ENCODE results near the gene TOP2A.

The TOP2A gene

DNA sequence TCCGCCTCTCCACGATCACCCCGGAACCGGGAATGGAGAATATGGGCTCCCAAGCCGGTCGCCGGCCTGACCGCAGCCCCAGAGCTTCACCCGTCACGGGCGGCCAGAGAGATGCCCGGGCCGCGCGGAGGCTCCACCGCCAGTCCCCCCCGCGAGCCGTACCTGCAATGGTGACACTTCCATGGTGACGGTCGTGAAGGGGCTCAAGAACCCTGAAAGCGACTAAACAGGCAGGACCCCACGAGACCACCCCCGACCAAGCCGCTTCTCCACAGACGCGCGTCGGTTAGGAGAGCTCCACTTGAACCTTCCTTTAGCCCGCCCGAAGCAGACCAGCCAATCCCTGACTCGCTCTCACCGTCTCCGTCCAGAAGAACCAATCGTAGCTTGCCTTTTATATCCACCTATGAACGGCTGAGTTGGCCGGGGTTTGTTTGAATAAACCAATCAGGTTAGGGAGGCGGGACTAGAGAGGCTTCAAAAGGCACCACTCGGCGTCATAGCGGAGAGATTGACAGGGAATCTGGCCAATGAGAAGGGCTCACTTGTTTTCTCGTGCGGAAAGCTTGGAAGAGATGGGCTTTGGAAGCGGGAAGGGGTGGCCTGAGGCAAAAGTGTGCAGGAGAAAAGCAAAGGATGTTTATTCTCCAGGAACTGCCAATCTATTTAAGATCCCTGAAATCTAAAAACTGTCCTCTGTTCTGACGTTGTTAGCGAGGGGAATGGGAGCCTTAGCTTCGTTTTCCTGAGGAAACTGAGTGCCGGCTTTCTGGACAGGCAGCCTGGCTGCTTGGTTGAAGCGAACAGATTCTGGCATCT lies at the start of gene TOP2A:
Gene TOP2A (minus strand): TSS at position 288 of the 819 bp plus-strand sequence. CDS start 105 bp downstream, at position 183.
- peak; percentile 100 for DNase-seq (ENCODE audit: low read depth)

DNA sequence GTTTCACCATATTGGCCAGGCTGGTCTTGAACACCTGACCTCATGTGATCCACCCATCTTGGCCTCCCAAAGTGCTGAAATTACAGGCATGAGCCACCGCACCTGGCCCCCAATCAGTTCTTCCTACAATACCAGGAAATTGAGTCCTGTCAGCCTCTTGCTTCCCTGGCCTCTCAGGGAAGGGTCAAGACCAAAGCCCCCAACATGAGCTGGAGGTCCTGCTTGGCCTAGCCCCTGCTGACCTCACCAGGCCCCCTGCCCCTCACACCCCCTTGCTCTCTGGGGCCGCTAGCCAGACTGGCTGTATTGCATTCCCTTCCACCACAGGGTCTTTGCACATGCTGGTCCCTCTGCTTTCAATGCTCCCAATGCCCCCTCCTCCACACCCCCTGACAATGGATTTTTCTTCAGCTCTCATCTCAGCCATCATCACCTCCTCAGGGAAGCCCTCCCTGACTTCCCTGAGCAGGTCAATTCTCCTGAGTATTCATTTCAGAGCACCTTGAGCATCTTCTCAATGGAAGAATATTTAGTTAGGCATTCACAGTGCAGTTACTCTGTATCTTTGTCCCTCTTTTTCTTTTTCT lies 49.7 kb upstream of the TOP2A start:
- DNase-seq (ENCODE audit: low read depth), result no peak

DNA sequence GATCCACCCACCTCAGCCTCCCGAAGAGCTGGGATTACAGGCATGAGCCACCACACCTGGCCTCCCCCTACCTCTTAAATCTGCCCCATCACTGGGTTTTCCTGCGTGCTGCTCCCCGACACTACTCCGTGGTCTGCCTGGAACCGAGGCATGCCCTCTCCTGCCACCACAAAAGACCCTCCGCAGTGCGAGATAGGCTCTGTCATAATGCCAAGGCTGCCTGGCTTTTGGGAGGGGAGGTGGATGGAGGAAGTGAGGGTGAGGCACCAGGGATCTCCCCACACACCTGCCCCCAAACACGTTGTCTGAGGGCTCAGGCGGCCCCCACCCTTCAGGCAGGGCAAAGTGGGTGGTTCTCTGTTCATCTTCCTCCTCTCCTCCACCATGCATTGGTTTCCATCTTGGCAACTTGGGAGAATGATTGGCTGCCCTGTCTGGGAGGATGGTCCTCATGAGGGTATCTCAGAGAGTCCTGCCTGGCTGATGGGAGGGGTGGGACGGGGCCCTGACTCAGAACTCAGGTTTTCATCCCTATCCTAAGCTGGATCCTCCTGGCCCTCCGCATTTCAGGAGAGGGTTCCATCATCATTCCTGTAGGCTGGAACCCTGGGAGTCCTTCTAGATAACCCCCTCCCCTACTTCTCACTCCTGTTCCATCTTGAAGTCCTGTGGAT lies 48.7 kb upstream of the TOP2A start:
- DNase-seq (ENCODE audit: low read depth), result no peak

- no peak for DNase-seq (ENCODE audit: low read depth)
These were observed 46.7 kb upstream of the TOP2A start for GRCh38 chr17:40464392-40464855.

DNA sequence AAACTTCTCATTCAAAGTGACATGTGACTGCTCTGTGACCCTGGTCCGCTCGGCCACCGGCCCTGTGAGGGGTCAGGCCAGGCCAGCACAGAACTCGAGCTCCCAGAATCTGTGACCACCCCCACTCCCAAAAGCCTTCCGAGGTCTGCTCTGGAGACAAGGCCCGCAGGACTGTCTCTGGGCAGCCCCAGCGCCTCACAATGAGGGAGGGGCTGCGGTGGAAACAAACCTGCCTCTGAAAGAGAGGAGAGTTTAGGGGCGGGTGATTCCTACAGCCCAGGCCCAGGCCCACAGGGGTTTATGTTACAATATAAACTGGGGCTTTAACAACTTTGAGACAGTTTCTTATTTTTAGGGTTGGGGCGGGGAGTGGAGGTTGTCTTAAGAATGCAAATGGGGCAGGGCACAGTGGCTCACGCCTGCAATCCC lies 45.4 kb upstream of the TOP2A start:
- DNase-seq (ENCODE audit: low read depth), result no peak

DNA sequence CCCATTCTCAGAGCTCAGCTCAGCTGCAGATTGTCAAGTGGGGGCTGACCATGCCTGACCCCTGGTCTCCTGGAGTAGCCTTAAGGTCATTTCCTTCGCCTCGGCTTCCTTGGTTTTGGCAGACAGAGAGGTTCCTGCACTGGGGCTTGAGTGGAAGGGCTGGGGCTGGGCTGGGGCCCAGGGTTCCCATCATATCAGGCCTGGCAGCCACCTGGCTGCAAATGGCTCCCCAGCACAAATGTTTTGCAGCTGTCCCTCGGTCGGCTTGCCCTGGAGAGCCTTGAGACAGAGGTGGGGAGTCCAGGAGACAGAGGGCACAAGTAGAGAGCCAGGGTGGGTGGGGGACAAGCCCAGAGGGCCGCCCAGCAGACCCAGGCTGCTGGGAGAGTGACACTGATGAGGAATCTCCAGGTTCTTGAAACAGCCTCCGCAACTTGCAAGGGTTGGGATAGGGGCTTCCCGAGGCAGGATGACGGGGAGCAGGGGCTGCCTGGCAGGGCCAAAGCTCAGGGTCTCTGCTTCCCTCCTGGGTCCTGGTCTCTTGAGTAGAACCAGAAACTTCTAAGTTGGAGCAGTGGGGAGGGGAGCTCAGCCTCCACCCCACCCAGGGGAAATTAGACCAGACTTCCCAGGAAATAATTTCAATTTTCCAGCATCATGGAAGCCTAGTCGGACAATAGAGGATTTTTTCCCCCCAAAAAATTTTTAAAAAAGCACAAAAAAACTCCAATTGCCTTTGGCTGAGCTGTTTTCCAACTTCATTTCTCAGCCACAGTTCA lies 44.8 kb upstream of the TOP2A start:
- DNase-seq (ENCODE audit: low read depth), result no peak

DNA sequence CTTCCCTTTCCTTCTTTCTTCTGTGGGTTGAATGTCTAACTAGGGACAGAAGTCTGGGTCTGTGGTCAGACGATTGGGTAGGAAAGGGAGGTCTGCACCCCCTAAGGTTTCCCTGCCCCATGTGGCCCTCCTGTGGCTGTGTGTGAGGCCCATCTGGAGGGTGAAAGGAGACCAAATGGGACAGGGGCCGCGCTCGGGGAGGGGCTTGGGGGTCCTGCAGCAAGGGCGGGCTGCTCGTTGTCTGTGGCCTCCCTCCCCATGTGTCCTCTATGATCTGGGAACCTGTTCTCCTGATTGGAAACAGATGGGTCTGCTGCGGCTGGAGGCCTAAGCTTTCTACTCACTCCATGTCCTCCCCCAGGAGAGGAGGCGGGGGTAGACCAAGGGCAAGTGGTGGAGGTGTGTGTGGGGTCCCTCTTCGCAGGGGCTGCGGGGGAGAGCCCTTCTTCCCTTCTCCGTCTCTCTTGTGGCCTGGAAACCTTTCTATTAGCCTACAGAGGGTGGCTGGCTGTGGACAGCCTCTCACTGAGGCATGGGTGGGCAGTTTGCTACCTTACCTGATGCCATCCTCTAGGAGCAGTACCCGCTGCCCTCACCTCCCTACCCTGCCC lies 44.1 kb upstream of the TOP2A start:
- DNase-seq (ENCODE audit: low read depth), result no peak

GRCh38 chr17:40460968-40461731 lies 43.5 kb upstream of the TOP2A start:
- no peak for DNase-seq (ENCODE audit: low read depth)

GRCh38 chr17:40460604-40460967 lies 42.9 kb upstream of the TOP2A start:
- DNase-seq (ENCODE audit: low read depth), result no peak

GRCh38 chr17:40459636-40460603 lies 42.2 kb upstream of the TOP2A start:
- DNase-seq (ENCODE audit: low read depth), result no peak

DNA sequence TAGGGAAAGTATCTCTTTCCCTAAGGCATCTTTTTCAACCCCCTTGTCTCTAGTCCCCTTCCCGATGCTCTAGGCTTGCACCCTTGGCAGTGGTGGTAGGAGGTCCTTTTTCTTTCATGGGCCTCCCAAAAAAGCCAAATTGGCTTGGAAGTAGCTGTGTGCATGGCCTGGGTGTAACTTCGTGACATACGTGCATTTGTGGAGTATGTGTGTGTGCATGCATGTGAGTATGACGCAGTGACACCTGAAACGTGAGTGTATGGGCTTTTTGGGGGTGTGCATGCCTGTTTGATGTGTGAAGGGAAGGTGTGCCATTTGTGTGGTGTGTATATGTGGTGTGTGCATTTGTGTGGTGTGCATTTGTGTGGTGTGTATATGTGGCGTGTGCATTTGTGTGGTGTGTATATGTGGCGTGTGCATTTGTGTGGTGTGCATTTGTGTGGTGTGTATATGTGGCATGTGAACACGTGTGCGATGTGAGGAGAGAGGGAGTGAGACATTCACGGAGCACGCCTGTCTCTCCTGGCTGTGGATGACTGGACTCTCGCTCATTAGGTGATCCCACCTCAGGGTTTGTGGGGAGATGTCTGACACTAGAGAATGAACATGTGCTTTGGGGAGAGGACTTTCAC lies 41.3 kb upstream of the TOP2A start:
- DNase-seq (ENCODE audit: low read depth), result no peak

DNA sequence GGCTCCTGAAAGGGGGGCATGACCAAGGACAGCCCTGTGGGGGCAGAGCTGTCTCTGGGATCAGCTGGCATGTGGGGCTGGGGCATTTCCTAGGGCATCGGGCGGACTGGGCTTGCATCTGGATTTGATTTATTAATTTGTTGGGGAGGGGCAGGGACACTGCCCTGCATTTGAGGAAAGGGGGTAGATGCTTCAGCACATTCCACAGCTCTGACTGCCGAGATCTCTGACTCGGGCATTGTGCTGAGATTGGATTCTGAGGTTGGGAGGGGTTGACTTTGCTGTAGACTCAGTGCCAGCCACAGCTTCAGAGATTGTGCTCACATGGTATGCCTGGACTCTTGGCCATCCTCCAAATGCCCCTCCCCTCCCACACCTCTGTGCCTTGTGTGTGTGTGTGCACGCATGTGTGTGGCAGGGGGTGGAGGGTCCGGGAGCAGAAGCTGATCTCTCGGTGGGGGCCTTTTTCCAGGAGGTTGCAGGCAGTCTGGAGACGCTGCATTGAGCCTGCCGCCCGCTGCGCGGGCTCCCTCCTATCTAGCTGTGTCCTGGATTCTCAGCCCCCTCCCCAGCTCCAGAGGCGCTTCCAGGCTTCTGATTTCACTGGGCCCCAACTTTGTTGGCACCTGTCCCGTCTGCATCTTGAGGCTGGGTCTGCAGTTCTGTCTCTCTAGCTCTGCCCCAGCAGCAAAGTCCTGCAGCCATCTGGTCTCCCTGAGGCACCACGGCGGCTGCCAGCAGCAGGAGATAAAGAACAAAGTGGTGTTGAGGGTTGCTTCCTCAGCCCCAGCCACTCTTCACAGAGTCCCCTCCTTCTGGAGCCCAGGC lies 40.5 kb upstream of the TOP2A start:
- no peak for DNase-seq (ENCODE audit: low read depth)

DNA sequence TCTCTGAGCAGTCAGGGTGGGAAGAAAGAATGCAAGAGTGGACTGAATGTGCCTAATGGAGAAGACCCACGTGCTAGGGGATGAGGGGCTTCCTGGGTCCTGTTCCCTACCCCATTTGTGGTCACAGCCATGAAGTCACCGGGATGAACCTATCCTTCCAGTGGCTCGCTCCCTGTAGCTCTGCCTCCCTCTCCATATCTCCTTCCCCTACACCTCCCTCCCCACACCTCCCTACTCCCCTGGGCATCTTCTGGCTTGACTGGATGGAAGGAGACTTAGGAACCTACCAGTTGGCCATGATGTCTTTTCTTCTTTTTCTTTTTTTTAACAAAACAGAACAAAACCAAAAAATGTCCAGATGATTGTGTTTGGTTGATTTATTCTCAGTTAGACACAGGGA lies 39.7 kb upstream of the TOP2A start:
- no peak for DNase-seq (ENCODE audit: low read depth)

DNA sequence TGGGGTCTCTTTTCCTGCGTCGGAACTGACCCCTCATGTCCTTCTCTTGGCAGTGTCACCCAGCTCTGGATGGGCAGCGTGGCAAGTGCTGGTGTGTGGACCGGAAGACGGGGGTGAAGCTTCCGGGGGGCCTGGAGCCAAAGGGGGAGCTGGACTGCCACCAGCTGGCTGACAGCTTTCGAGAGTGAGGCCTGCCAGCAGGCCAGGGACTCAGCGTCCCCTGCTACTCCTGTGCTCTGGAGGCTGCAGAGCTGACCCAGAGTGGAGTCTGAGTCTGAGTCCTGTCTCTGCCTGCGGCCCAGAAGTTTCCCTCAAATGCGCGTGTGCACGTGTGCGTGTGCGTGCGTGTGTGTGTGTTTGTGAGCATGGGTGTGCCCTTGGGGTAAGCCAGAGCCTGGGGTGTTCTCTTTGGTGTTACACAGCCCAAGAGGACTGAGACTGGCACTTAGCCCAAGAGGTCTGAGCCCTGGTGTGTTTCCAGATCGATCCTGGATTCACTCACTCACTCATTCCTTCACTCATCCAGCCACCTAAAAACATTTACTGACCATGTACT lies 38.8 kb upstream of the TOP2A start:
- DNase-seq (ENCODE audit: low read depth), result no peak

DNA sequence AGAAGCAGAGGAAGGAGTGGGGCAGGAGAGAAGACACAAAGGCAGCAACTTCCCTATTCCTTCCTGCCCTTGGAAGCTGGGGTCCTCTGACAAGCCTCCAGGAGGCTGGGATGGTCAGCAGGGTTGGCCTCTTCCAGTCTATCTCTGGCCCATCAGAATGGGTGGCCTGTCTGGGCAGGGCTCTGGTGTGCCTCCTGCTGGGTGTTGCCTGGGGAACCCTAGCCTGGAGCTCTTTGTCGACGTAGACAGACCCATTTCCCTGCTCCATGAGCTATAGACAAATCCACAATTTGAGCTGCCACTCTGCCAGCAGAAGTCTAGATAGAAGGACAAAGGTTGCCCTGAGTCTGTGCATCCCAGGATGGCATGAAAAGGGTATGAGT lies 36.9 kb upstream of the TOP2A start:
- DNase-seq (ENCODE audit: low read depth), result no peak

DNA sequence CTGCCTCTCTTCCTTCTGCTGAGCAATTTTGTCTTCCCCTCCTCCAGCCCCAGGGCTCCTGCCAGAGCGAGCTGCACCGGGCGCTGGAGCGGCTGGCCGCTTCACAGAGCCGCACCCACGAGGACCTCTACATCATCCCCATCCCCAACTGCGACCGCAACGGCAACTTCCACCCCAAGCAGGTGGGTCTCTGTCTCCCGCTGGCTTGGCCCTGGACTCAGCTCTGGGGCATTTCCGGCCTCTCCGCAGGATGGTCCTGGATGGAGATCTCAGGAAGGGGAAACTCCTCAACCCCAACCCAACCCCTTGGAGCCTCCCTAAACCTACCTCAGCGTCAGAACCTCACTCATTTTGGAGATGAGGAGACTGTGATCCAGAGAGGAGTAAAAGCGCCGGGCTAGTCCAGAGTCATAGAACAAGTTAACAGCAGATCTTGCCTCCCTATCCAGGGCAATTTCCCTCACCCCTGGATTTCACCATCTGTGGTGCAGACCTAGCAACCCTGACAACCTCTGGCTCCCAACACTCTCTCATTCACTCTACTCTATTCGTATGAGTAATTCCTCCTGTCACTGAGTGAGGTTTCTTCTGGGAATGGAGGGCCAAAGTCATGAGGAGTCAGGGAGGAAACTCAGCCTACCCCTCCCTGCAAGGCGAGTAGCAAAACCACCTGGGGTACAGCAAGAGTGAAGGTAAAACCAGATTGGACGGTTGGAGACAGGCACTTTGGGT lies 36.4 kb upstream of the TOP2A start:
- DNase-seq (ENCODE audit: low read depth), result no peak

DNA sequence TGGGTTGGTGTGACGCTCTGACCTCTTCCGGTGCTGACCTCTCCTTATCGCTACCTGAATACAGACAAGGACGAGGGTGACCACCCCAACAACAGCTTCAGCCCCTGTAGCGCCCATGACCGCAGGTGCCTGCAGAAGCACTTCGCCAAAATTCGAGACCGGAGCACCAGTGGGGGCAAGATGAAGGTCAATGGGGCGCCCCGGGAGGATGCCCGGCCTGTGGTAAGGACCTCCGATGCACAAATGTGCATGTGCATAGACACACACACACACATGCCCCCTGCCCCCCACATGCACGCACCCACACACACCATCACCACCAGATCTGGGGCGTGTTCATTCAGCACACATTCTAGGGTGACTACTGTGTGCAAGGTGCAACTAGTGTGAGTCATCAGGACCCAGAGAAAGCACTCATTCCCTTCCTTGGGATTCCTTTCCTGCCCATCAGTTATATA lies 35.3 kb upstream of the TOP2A start:
- DNase-seq (ENCODE audit: low read depth), result no peak
